GM19238 (cell line): ENCODE results near the gene ASTL.
"Not testable (repeated sequence)": the region's sequence is repeated elsewhere in the genome, so short reads cannot be mapped to it uniquely, and the experiment has no call there.

ENCODE experiments used
- DNase-seq: peaks from one replicate; pipeline ENCODE4 v3.0.0; 2011; ENCODE audit warnings: low spot score; ENCODE audit not compliant: insufficient read length

The ASTL gene

GRCh38 chr2:96138179-96139145 is at the start of gene ASTL:
ASTL (minus strand) TSS chr2:96138502; CDS start chr2:96138436, 66 bp downstream.
- peak; percentile 68 for DNase-seq

- DNase-seq = no peak
Observed at GRCh38 chr2:96186562-96186961, 48.3 kb upstream of the ASTL start.

DNA sequence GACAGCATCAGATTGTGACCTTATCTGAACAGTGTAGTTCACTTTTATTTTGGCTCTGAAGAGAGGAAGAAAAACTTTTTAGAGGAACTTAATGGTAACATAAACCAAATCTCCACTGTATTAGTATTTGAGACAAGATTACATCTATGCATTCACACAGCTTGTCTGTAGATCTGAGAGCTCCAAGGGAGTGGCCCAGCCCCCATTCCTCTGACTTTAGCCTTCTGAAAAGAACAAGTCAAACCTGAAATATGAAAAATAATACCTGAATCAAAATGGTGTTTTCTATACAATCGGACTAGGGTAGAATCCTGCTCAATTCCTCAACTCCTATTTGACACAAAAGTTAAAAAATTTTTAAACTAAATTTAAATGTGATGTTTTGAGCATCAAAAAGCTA is 47.2 kb upstream of the ASTL start:
- no peak for DNase-seq

DNA sequence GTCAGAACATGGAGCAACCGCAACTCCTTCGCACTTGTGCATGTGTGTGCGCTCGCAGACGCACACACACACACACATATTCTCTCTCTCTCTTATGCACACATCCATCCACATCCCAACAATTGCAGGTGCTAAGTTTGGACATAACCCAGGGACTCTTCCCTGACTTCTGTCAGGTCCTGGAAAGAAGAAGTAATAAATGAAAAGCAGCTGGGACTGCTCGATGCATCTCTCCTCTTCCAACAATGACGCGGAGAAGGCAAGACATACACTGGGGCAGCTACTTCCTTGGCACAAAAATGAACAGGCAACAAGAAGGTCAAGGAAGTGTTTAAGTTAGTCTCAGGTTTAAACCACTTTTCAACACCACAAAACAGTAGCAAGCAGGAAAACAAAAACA is 46.7 kb upstream of the ASTL start:
- no peak for DNase-seq

- no peak for DNase-seq
Observed at GRCh38 chr2:96184188-96184587, 45.9 kb upstream of the ASTL start.

- no peak for DNase-seq
Observed at GRCh38 chr2:96181529-96181928, 43.2 kb upstream of the ASTL start.

DNA sequence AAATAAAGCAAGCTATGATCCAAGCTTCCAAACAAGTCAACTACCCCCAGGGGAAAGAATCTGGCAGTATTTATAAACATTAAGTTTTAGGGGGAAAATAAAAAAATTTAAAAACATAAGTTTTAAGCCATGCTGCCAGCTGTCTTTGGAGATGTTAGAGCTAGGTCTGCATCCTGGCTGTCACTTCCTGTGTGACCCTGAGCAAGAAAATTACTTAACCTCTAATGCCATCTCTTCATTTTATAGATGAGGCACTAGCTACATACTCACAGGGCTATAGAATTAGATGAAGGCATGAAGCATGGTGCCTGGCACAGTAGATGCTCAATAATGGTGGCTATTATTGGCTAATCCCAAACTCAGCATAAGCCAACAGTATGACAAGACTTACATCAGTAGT is 42.2 kb upstream of the ASTL start:
- no peak for DNase-seq

GRCh38 chr2:96180002-96180401 is 41.7 kb upstream of the ASTL start:
- DNase-seq = no peak

DNA sequence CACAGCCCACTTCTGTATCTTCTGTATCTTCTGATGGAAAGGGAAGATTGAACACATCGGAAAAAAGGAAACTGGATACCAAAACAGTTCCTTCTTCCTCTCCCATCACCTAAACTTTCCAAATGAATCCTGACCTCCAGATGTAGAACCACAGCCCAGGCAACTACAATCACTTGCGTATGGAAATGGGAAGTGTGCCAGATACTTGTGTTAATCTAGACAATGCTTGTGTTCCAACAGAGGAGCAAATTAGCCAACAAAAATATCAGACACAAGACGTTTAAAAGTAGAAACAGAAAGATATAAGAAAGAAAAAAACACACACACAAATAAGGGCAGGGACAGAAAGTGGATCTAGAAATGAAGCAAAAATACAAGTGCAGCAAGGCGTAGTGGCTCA is 38.4 kb upstream of the ASTL start:
- no peak for DNase-seq

DNA sequence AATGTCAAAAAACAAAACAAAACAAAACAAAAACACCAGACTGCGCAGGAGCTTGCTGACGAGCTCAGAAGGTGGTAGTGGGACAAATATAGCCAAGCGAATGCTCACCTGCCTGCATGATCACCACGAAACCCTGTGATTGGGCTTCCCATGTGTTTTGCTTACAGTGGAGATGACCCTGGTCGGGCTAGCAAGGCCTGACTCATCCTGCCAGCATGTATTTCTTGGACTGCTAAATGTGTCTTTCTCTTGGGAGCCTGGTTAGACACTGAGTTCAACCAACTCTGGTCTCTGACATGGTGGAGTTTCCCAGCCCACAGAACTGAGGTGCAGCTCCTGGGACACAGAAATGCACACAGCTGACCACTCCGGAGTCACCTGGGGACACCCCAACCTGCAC is 37.6 kb upstream of the ASTL start:
- DNase-seq = no peak

GRCh38 chr2:96174251-96175144 is 36.2 kb upstream of the ASTL start:
- DNase-seq = peak; percentile 69

DNA sequence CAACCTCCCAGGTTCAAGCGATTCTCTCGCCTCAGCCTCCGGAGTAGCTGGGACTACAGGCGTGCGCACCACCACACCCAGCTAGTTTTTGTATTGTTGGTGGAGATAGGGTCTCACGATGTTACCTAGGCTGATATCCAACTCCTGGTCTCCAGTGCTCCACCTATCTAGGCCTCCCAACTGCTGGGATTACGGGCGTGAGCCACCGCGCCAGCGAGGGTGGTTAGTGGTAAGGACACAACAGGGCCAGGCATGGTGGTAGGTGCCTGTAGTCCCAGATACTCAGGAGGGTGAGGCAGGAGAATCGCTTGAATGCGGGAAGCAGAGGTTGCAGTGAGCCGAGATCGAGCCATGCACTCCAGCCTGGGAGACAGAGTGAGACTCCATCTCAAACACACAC is 33.5 kb upstream of the ASTL start:
- no peak for DNase-seq

DNA sequence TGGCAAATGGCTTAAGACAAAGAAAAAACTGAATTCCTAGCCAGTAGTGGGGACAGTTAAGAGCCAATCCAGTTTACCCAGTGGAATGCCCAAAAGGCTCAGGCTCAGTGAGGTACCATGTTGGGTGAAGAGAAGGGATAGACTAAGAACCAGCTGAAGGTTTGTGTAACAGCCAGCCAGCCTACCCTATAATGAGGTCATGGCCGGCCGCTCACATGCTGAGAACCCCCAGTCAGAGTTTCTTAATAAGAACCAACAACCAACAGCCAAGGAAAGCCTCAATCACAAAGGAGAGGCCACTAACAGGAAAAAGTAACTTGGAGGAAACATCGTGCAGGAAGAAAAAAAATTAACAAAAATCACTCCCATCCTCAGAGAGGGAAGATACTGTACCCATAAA is 32.3 kb upstream of the ASTL start:
- DNase-seq = no peak

- DNase-seq = no peak
Observed at GRCh38 chr2:96169868-96170507, 31.7 kb upstream of the ASTL start.

GRCh38 chr2:96167407-96168013 is 29.2 kb upstream of the ASTL start:
- no peak for DNase-seq

GRCh38 chr2:96164459-96165184 is 26.3 kb upstream of the ASTL start:
- DNase-seq = peak; percentile 51

GRCh38 chr2:96163768-96164429 is 25.6 kb upstream of the ASTL start:
- peak; percentile 53 for DNase-seq

DNA sequence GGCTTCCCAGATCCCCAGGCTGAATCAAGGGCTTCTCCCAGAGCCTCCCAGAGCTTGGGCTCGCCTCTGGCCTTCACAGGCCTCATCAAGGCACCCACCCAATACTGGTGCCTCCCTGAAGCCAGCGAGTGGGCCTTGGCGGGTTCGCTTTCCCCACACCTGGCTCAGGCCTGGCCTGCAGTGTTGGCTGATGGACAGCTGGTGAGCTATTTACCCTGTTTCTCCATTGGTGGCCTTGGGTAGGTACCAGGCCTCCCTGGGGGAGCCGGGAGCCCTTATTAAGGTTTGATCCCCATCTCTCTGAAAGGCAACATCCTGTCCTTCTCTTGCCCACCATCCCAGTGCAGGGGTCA is 25.1 kb upstream of the ASTL start:
- DNase-seq = no peak

DNA sequence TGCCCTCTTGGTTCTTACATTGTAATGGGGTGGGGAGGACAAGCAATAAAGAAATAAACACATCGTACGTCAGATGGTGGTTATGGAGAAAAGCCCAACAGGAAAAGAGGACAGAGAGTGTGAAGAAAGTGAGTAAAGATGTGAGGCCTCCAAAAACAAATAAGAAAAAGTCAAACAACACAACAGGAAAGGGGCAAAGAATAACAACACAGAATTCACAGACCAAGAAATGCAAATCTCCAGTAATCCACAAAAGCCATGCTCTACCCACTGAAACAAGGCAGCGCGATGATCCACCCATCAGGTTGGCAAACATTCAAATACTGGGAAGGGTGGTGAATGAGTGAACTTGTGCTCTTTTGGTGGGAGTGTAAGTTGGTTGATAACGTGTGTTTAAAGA is 23.6 kb upstream of the ASTL start:
- no peak for DNase-seq

- DNase-seq = not testable (repeated sequence)
Observed at GRCh38 chr2:96160366-96160765, 22.1 kb upstream of the ASTL start.
